ENCODE measurements around the gene PPCDC.

Gene PPCDC

DNA sequence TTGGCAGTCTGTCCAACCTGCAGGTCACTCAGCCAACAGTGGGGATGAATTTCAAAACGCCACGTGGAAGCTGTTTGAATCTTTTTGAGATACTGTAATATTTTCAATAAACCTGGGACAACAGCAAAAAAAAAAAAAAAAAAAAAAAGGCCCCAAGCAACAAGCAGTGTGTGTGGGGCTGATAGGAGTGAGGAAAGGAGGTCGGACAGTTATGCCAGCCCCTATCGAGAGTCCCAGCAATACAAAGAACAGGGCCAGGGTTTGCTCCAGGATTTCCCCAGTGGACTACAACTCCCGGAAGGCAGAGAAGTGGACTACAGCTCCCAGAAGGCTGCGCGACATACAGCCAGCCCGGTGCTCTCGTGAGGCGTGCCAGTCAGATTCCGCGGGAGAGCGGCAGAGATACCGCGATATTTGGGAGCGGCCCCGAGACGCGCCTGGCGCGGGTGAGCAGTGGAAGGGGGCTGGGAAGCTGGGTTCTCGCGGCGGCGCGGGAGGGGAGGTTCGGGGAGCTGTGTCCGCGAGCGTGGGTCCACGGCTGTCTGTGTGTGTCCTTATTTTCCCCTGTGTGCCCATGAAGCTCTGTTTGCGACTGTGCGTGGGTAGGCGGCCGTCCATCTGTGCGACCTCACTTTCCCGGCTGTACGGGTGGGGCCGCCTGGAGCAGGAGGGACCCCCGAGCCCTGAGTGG lies at the start of gene PPCDC:
Gene PPCDC (plus strand): TSS at position 410 of the 691 bp plus-strand sequence. CDS start 4,729 bp downstream, outside the sequence.
- peak; percentile 94 for DNase-seq

- DNase-seq = no peak
These were observed 47.2 kb upstream of the PPCDC start for GRCh38 chr15:74976159-74976558.

DNA sequence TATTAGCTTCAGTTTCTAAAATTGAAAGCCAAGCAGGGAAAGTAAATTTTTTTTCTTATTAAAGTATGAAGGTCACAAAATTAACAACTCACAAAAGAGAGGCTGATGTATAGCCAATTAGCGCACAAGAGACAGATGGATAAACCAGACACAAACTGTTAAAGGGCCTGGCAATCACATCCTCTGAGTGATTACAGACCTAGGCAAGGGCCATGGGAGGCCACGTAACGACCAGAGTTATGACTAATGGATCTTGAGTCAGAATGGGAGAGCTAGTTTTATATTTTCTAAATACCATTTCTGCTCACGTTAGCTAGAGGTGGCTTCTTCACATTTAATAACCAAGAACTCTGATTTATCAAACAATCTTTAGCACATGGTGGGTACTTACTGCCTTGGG lies 45.8 kb upstream of the PPCDC start:
- no peak for DNase-seq

- no peak for DNase-seq
These were observed 45.3 kb upstream of the PPCDC start for GRCh38 chr15:74978077-74978476.

- DNase-seq = peak; percentile 32
These were observed 44.9 kb upstream of the PPCDC start for GRCh38 chr15:74978503-74978902.

DNA sequence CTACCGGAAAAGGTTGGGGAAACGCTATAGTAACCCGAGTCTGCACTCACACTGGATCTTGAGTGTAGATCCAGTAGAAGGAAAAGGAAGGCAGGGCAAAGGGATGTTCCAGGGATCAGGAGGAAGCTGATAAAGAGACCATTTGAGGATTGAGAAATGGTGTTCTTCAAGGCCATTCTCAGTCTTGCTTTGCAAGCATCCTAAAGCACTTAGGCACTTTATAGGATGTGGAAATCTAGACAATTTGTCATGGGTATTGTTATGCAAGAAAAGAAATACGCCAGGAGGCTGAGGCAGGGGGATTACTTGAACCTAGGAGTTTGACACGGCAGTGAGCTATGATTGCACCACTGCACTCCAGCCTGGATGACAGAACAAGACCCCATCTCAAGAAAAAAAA lies 41.2 kb upstream of the PPCDC start:
- no peak for DNase-seq

DNA sequence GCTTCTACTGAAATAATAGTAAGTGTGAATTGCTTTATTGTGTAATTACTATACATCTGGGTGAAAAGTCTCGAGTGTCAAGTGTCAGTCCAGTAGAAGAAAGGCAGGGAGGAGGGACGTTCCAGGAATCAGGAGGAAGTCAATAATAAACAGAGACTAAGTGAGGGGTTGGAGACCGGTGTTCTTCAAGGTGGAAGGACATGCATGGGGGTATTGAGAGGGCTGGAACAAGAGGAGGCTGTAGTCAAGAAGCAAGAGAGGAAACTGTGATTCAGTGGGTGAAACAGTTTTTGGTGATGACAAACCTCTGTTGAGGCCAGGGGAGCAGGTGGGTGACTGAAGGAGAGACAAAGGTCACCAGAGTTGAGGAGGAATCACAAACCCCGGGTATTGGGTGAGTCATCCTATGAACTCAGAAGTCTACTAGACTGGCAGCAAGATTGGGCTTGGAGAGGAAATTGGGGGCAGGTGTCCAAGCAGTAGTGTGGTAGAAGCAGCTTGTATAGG lies 39.6 kb upstream of the PPCDC start:
- DNase-seq = no peak

- peak; percentile 6 for DNase-seq
These were observed 35.2 kb upstream of the PPCDC start for GRCh38 chr15:74988007-74988800.

GRCh38 chr15:74989527-74989926 lies 33.9 kb upstream of the PPCDC start:
- no peak for DNase-seq

GRCh38 chr15:74992619-74993018 lies 30.8 kb upstream of the PPCDC start:
- no peak for DNase-seq

- no peak for DNase-seq
These were observed 29.2 kb upstream of the PPCDC start for GRCh38 chr15:74994236-74994635.

- DNase-seq = no peak
These were observed 28.7 kb upstream of the PPCDC start for GRCh38 chr15:74994685-74995084.

- DNase-seq = peak; percentile 74
These were observed 28.1 kb upstream of the PPCDC start, which contains the start of gene SCAMP5 for GRCh38 chr15:74995182-74995778. Gene SCAMP5 (plus strand): TSS chr15:74995563. CDS start chr15:75011840, 16,277 bp downstream.

- DNase-seq = no peak
These were observed 27.3 kb upstream of the PPCDC start for GRCh38 chr15:74995779-74996765.

GRCh38 chr15:74997141-74997540 lies 26.2 kb upstream of the PPCDC start:
- no peak for DNase-seq

DNA sequence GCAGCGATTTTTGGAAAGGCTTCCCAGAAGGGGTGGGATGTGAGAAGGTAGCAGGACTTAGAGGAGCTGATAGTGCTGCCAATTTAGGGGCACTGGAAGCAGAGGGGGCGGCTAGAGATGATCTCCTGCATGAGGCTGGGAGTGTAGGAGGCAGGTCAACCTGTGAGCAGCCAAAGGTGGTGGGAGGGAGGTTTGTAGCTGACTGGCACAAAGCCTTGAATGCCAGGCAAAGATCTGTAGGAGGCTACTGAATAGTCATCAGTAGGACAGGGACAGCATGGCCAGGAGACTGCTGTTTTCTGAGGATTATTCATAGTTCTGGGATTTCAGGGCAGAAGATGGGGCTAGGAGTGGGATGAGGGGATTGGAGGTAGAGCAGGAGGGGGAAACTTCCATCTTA lies 25.8 kb upstream of the PPCDC start:
- no peak for DNase-seq

- DNase-seq = no peak
These were observed 22.1 kb upstream of the PPCDC start for GRCh38 chr15:75001310-75001709.

GRCh38 chr15:75002398-75002797 lies 21.0 kb upstream of the PPCDC start:
- DNase-seq = no peak

DNA sequence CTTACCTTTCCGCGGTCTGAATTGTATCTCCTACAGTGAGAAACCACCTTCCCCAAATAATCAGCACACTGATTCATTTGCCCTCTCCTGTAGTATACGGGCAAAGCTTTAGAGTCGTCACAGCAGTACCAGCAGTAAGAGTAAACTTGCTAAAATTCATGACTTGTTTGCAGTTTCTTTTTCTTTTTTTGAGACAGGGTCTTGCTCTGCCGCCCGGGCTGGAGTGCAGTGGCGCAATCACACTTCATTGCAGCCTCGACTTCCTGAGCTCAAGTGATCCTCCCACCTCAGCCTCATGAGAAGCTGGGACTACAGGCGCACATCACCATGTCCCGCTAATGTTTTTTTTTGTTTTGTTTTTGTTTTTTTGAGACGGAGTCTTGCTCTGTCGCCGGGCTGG lies 16.2 kb upstream of the PPCDC start:
- no peak for DNase-seq

GRCh38 chr15:75008221-75008625 lies 15.2 kb upstream of the PPCDC start:
- DNase-seq = no peak

DNA sequence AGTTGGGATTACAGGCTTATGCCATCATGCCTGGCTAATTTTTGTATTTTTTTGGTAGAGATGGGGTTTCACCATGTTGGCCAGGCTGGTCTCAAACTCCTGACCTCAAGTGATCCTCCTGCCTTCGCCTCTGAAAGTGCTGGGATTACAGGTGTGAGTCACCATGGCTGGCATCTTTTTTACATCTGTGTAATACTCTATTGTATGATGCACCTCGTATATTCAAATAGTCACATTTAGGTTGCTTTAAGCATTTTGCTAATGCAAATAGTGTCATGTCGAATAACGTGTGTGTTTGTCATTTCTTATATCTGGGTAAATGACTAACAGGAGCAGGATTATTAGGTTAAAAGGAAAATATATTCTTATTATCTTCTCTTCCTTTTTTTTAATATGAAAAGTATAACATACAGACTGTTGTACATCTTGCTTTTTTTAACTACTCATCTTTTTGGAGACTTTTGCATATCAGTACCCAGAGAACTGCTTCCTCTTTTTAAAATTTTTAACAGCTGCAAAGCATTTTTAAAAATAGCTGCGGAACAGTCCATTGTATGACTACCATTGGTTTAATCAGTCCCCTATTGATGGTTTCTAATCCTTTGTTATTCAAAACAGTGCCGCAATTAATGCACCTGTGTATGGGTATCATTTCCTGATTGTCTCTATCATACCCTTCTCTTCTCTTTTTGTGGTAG lies 14.6 kb upstream of the PPCDC start:
- DNase-seq = no peak

DNA sequence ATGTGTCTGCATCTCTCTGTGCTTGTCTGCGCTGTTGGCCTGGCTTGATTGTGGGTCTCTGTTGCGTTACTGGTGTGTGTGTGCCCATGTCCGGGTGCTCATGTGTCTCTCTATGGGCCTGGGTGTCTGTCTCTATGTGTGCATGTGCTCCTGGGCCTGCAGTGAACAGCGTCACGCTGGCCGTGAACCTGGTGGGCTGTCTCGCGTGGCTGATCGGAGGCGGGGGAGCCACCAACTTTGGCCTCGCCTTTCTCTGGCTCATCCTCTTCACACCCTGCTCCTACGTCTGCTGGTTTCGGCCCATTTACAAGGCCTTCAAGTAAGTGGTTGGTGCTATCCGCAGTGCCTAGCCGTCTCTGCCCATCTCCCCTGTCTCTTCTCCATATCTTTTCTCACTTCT lies 7.0 kb upstream of the PPCDC start:
- DNase-seq = no peak

Measured in kidney glomerular epithelial cell (primary cell).